Measurements from ENCODE around the gene SEPTIN10.
A peak's percentile ranks its signal among the peaks of the same experiment; 100 is the strongest.

Gene SEPTIN10

GRCh38 chr2:109523121-109523520 lies 90.6 kb downstream of the SEPTIN10 start:
- DNase-seq (ENCODE audit: low read depth) = no peak

GRCh38 chr2:109522063-109522374 lies 91.7 kb downstream of the SEPTIN10 start:
- DNase-seq (ENCODE audit: low read depth) = no peak

GRCh38 chr2:109521233-109522062 lies 92.3 kb downstream of the SEPTIN10 start:
- no peak for DNase-seq (ENCODE audit: low read depth)

- DNase-seq (ENCODE audit: low read depth) = no peak
Observed at GRCh38 chr2:109519513-109519912, 94.3 kb downstream of the SEPTIN10 start.

- no peak for DNase-seq (ENCODE audit: low read depth)
Observed at GRCh38 chr2:109517118-109517889, 96.5 kb downstream of the SEPTIN10 start.

- no peak for DNase-seq (ENCODE audit: low read depth)
Observed at GRCh38 chr2:109516445-109517117, 97.2 kb downstream of the SEPTIN10 start.

- DNase-seq (ENCODE audit: low read depth) = no peak
Observed at GRCh38 chr2:109514857-109515256, 98.9 kb downstream of the SEPTIN10 start.

GRCh38 chr2:109513749-109514588 lies 99.8 kb downstream of the SEPTIN10 start:
- DNase-seq (ENCODE audit: low read depth) = peak; percentile 63

GRCh38 chr2:109513230-109513629 lies 100.5 kb downstream of the SEPTIN10 start:
- no peak for DNase-seq (ENCODE audit: low read depth)

GRCh38 chr2:109512076-109512475 lies 101.7 kb downstream of the SEPTIN10 start:
- DNase-seq (ENCODE audit: low read depth) = no peak

- DNase-seq (ENCODE audit: low read depth) = no peak
Observed at GRCh38 chr2:109511168-109511567, 102.6 kb downstream of the SEPTIN10 start.

- DNase-seq (ENCODE audit: low read depth) = peak; percentile 19
Observed at GRCh38 chr2:109510136-109511028, 103.4 kb downstream of the SEPTIN10 start.

GRCh38 chr2:109508556-109508955 lies 105.2 kb downstream of the SEPTIN10 start:
- no peak for DNase-seq (ENCODE audit: low read depth)

- DNase-seq (ENCODE audit: low read depth) = no peak
Observed at GRCh38 chr2:109507828-109508227, 105.9 kb downstream of the SEPTIN10 start.

- DNase-seq (ENCODE audit: low read depth) = no peak
Observed at GRCh38 chr2:109507217-109507616, 106.5 kb downstream of the SEPTIN10 start.

- DNase-seq (ENCODE audit: low read depth) = no peak
Observed at GRCh38 chr2:109503191-109503590, 110.6 kb downstream of the SEPTIN10 start.

- no peak for DNase-seq (ENCODE audit: low read depth)
Observed at GRCh38 chr2:109501461-109501860, 112.3 kb downstream of the SEPTIN10 start.

GRCh38 chr2:109500910-109501309 lies 112.9 kb downstream of the SEPTIN10 start:
- DNase-seq (ENCODE audit: low read depth) = no peak

GRCh38 chr2:109499566-109499965 lies 114.2 kb downstream of the SEPTIN10 start:
- no peak for DNase-seq (ENCODE audit: low read depth)

- DNase-seq (ENCODE audit: low read depth) = no peak
Observed at GRCh38 chr2:109498906-109499305, 114.9 kb downstream of the SEPTIN10 start.

Data from non-pigmented ciliary epithelial cell (primary cell).